Stimulated activated CD8-positive, alpha-beta memory T cell treated with anti-CD3 and anti-CD28 coated beads, Interleukin-2, amount 100 ng/mL, for 48 hours (primary cell): ENCODE results near the gene SIPA1L3.
A peak's percentile ranks its signal among the peaks of the same experiment; 100 is the strongest.

Source experiments
- DNase-seq, 2 donors: peaks; one replicate each; pipeline ENCODE4 v3.0.0-alpha.2; 2020; ENCODE audit warnings: low read depth in 2 of 2

Gene SIPA1L3

DNA sequence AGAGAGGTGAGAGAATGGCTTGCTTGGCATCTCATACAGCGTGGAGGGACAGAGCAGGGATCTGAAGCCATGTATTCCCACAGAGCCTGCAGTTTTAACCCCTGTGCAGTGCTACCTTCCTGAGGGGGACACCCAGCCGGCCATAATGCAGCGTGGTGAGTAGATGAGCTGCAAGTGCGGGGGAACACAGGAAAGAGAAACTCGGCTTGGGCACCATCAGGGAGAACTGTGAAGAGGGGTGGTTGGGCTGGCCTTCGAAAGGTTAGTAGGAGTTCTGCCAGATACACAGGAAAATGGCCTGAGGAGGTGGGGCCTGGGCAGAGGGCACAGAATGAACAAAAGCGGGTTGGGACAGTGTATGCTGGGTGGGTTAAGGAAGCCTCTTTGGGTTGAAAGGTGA, 88.3 kb downstream of the SIPA1L3 start:
- DNase-seq = no peak

DNA sequence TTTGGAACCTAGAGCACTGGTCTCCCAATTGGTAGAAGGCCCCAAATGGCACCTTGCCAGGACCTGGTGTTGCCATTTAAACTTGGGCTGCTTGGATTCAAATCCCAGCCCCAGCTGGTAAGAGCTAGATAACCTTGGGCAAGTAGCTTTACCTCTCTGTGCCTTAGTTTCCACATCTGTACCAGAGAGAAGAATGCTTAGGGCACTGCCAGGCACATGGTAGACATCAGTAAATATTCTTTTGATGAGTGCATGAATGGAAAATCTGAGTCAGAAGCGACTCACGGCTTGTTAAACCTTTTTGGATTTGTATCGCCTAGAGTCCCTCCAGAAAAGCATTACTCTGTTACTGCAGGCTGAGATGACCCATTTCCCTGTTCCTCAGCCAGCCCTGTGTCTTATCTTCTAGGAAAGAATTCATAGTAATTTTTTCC, 90.9 kb downstream of the SIPA1L3 start:
- no peak for DNase-seq

DNA sequence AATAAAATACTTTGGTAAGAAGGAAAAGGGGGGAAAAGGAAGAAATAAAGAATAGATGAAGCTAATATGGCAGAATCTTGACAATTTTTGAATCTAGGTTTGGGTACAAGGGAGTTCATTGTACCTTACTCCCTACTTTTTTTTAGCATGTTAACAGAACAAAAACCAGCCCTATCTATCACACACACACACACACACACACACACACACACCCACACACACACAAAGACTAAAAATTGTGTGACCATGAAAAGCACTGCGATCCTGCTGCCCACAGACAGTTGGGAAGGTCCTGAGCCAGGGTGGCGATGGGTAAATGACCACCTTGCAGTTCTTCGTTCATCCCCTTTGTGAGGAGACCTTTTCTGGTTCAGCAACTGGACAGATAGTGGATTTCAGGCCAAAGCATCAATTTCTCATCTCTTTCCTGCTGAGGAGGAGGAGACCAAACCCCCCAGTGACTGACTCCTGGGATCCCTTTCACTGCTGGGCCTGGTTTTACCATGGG, 91.8 kb downstream of the SIPA1L3 start:
- DNase-seq = no peak

DNA sequence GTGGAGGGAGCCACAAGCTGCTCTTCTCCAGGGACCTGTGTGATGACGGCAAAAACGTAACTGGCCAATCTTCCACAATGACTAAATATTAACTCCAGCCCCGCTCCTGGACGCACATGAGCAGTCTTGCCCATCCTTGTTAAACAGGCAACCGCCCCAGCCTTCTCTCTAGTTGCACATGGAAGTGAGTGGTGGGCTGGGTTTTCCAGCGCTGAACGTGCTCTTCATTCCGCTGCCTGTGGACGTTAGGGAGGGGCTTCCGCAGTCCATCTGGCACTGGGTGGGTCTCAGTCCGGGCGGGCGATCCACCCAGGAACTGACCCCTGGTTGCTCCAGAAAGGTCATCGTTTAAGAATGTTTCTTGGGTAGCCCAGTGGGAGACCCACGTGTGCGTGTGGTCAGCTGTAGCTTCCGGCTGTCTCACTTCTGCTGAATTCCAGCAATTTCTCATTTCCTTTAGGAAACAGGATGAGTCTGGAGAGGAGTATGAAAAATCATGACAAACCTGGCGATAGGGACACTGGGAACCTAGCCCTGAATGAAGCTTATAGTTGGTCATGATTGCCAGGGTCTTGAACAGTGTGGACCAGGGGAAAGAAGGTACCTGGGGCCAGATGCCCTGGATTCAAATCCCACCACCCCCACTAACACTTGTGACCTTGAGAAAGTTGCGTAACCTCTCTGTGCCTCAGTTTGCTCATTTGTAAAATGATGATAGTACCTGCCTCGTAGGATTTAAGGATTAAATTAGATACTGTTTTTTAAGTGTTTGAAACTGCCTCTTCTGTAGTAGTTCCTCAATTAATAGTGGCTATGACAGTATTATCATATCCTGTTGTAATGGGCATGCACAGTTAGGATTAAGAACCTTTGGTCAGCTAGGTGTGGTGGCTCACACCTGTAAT, 92.6 kb downstream of the SIPA1L3 start:
- DNase-seq = no peak

DNA sequence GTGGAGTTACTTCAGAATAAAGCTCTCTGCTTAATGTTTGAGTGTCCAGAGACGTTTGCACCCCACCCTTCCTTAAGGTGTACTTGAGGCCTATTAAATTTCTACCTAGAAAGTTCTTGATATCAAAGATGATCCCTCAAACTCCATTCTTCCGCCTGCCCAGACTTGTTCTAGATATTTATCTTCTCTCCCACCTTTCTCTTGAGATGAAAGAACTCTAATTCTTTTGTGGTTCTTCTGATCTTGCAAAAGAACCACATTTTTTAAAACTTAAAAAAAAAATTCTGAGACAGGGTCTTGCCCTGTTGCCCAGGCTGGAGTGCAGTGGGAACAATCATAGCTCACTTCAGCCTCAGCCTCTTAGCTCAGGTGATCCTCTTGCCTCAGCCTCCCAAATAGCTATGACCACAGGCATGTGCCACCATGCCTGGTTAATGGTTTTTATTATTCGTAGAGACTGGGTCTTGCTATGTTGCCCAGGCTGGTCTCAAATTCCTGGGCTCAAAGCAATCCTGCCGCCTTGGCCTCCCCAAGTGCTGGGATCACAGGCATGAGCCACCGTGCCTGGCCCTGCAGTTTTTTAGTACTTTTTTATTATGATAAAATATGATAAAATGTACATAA, 94.3 kb downstream of the SIPA1L3 start:
- no peak for DNase-seq

DNA sequence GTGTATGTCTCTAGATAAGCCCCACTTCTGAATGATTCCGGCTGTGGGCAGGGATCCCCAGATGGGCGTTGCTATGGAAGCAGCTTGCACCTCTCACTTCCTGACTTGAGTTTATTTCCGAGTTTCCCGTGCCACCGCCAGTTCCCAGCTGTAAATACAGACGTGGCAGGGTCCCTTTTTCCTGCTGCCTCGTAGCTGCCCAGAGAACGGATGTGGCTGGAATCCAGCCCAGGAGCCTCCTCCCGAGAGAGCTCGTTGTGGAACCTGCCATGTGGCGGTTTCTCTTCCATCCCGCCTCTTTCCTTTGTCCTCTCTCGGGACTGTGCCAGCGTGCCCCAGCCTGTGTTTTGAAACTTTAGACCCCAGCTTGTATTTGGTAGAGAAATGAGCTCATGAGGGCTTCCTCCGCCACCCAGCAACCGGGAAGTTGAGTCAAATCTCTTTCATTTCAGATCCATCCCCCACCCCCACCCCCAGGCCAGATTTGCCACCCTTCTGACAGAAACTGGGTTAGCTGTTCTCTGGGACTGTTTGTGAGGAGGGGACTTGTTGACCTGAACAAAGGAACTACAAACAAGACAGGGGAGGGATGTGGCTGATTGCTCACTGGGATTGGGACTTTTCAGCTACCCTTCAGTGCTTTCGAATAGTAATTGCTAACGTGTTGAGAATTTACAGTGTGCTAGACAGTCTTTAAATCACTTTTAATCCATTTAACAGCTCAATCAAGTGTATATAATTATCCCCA, 96.6 kb downstream of the SIPA1L3 start:
- DNase-seq = peak; percentile 11 to 14

DNA sequence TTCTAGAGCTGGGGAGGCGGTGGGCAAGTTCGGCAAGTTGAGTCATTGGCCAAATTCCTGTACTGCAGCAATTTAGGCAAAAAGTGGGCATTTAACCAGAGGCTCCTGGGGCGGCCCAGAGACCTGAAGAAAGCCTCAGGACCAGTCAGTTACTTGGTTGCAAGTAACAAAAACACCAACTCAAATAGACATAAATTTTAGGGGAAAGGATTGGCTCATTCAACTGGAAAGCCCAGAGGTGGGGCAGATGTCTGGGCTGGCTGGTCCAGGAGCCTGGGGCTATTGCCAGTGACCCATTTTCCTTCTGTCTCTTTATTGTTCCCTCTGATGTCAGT, 97.1 kb downstream of the SIPA1L3 start:
- no peak for DNase-seq

DNA sequence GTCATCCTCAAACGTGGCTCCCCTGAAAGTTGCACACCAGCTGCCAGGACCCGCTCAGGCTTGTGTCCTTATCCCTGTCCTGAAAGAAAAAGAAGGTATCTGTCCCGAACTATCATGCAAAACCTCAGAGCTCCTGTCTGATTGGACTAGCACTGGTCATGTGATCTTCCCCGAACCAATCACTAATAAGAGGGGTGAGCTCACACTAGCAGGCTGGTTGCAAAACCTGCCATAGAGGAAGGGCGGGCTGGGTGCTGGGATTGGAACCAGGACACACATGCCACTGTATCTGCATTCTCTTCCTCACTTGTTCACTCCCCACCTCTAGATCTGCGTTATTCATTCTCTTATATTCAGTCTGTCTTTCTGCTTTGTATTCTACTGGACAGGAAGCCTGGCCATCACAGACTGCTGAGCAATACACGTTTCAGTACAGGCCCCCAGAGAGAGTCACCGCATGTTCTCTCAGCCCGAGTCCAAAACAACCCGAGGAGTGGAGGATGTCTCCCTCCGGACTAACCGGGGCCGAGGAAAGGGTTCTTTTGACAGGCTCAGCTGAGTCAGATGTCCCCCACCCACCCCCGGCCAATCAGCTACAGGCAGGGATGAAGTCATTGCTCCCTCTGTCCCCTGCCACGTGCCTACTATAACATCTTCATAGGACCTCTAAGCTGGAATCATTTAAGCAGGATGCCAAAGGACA, 97.7 kb downstream of the SIPA1L3 start:
- no peak for DNase-seq

DNA sequence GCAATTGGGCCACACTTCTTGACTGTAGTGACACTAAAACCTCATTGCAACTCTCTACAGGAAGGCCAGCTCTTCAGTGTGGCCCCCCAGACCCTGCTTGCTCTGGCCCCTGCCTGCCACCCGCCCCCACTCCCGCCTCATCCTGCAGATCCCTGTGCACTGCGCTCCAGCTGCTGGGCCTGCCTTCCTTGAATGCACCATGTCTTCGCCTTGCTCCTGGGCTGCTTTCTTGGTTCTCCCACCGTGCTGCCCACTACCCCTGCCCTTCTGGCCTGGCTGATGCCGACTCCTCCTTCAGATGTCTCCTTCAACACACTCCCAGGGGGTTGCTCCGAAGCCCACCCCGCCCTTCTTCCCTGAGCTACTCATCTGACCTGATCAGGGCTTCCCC, 98.2 kb downstream of the SIPA1L3 start:
- no peak for DNase-seq

DNA sequence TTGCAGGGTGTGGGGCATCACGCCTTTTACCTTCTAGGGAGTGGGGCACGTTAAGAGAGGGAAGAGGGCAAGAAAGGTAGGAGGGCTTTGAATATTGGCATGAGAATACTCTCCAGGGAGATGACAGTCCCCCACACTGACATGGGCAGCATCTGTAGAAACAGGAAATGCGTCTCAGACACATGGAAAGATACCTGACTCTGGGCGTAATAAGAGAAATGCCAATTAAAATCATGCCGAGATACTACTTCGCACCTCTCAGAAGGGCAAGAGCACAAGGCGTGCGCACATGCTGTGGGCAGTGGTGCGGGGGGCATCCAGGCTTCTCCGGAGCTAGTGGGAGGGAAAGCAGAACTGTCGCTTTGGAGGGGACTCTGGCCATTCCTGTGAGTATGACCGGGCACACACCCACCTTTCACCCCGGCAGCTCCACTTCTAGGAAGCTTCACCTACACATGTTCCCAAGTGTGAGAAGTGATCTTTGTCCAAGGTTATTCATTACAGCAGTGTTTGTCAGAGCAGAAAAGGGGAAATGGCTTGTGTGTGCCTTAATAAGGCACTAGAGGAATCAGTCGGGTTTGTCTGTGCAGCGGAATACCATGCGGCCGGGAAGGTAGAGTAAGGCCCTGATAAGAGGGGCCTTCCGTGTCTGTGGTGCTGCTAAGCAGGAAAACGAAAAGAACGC, 99.5 kb downstream of the SIPA1L3 start:
- DNase-seq = no peak

DNA sequence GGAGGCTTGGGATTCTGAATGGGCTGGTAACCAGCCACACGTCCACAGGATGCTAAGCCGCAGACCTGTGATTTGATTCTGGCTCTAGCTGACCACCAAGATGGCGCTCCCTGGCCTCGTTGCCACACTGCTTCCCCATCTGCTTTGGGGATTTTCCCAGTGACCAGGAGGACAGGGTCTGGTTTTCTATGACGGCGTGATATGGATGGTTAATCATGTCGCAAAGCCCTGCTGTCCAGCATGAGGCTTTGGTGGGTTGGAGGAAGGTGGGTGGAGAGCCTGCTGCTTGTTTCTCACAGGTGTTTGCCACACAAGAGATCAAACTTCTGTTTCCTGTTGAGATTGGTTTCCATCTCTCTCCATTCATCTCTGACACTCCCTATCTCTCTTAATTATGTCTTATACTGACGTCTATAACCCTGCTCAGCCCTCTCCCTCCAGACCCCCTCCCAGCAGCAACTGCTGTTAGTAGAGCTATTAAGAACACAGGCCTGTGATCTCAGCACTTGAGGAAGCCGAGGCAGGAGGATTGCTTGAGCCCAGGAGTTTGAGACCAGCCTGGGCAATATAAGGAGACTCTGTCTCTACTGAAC, 102.7 kb downstream of the SIPA1L3 start:
- DNase-seq = no peak

DNA sequence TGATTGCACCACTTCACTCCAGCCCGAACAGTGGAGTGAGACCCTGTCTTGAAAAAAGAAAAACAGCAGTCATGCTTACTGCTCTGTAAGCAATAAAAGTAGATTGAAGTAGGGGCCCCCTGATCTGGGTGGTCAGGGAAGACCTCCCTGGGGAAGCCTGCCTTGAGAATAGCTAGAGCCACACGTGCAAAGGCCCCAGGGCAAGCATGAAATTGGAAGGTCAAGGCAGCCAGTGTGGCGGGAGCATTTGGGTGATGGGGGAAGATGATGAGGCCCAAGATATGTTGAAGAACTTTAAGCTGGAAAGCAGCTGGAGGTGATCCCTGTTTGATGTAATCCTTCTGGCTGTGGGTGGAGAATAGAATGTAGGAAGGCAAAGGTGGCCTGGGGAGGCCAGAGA, 104.4 kb downstream of the SIPA1L3 start:
- DNase-seq = no peak

DNA sequence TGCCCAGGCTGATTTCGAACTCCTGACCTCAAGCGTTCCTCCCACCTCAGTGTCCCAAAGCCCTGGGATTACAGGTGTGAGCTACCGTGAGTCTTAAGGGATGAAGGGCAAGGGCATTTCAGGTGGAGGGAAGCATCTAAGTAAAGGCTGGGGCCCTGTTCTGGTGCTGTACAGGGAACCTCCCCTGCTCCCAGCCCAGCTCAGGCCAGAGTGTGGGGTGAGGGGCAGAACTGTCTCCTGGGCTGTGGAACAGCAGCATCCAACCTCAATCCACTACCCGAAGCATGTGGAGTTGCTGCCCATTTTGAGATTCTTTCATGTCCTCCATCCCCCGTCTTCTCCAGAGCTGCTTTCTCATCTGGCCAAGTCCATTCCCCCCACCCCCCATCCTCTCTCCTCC, 105.3 kb downstream of the SIPA1L3 start:
- no peak for DNase-seq

DNA sequence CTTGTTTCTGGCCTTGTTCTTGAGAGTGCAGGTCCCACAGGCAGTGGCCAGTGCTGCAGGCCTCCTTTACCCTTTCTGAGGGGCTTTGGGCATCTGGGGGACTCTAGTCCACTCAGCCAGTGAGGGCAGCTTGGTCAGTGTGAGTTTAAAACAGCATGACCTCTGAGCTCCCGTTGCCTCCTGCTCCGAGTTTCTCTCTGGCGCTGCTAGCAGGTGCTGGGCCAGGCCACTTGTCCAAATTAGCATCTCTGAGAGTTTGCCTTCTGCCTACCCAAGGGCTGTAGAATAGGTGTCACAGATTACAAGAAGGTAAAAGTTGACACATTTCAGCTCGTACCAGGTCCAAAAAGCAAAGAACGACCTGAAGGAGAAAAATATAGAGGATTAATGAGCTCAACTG, 105.9 kb downstream of the SIPA1L3 start:
- no peak for DNase-seq

DNA sequence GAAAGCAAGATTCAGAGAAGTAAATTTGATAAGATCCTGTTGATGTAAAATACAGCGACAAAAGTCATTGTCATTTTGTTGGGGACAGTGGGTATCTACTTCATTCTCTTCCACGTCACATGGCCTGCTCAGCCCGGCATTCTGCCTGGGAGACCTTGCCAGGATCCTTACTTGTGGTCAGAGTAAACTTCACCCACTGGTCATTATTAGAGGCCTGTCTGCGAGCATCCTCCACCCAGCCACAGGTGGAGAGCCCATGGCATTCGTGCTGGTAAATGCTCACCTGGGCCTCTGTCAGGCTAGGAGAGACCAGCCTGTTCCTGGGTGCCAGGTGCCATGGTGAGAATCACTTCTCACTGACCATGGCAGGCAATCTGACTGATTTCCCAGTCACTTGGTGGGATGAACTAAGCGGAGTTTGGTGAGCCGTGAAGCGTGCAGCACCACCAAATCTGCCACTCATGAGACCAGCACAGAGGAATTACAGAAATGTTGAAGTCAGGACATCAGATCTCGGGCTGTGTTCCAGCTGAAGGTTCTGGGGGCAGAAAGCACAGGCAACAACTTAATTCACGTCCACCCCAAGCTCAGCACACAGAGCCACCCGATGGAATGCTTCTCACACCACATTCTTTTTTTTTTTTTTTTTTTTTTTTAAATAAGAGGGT, 107.0 kb downstream of the SIPA1L3 start:
- no peak for DNase-seq

DNA sequence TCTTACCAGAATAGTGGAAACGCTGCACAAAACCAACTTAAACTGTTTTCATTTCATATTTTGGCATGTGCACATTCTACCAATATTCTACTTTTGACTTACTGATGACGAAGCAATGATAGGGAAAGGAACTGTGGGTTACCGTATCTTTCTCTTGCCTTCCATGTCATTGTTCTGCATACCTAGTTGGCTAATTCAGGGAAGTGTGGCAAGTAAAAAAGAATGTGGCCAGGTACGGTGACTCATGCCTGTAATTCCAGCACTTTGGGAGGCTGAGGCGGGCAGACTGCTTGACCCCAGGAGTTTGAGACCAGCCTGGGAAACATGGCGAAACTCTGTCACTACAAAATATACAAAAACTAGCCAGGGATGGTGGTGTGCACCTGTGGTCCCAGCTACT, 108.2 kb downstream of the SIPA1L3 start:
- DNase-seq = no peak

DNA sequence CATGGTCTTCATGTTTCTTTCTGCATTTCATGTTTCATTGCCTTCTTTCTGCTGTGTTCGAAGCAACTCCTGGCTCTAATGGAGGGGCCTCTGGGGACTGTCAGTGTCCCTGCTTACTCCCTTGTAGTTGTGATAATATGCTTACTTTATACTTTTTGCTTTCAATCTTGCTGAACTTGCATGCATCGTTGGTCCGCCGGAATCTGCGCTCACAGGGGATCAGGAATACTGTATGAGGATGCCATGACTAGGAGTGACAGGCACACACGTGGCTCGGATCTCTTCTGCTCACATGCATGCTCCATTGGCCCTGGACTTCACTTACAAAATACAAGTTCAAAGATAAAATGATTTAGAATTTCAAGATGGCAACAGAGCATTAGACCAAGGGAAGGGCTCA, 108.8 kb downstream of the SIPA1L3 start:
- no peak for DNase-seq

DNA sequence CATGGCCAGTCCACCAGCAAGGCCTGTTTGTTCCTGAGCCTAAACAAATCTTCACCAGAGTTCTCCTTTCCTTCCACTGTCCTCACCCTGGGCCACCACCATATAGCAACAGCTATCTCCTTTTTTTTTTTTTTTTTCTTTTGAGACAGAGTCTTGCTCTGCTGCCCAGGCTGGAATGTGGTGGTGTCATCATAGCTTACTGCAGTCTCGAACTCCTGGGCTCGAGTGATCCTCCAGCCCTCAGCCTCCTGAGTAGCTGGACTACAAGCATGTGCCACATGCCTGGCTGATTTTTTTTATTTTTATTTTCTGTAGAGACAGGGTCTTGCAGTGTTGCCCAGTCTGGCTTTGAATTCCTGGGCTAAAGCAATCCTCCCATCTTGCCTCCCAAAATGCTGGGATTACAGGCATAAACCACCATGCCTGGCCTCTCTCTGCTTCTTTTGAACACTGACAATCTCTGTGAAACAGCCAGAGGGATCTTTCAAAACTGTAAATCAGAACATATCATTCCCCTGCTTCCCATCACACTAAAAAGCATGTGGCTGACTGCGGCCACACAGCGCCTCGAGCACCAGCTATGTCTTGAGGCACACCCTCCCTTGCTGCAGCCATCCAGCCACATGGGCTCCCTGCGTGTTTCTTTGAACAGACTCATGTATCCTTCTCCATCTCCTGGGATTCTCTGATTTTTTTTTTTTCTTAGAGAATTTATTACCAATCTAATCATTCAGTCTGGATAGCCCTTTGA, 110.6 kb downstream of the SIPA1L3 start:
- no peak for DNase-seq

DNA sequence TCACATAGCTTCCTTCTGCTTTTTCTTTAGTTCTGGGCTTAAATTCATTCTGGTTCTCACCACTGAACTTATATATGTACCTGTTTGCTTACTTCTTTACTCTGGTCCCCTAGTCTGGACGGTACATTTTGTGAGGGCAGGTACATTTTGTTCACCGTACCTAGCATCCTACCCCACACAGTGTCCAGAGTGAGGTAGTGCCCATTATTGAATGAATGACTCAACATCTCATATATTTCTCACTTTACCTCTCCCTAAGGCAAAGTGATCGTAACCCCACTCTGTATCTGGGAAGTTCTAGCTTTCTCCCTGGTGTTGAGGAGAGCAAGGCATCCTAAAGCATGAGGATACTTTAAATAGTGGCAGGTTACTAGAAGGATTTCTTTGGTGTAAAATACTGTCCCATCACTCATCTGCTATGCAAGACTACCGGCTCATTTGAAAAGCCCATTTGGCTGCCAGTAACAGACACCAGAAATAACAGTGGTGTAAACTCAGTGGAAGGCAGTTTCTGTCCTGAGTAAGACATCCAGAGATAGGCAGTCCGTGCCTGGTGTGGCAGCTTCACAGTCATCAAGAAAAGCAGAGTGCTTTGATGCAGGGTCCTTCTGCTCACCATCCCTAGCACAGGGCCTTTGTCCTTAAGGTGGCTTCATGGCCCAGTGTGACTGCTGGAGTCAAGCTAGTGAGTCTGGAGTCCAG, 111.8 kb downstream of the SIPA1L3 start:
- no peak for DNase-seq
